D721Med (cell line): ENCODE results near the gene FADS2.

Source experiments
- DNase-seq: peaks from one replicate; pipeline ENCODE4 v3.0.0; 2011; ENCODE audit warnings: low spot score; ENCODE audit not compliant: insufficient read length
- FAIRE-seq: peaks from 2 replicates; lab custom pipeline; 2011; peaks lifted over from hg19 to GRCh38; lab: Jason Lieb, UNC
- CTCF ChIP-seq: IDR thresholded peaks from 2 replicates; pipeline ENCODE4 v1.5.1; 2012; ENCODE audit warnings: mild to moderate bottlenecking, control low read depth; ENCODE audit not compliant: insufficient read depth; ENCODE audit errors: missing control alignments

Gene FADS2

GRCh38 chr11:61912530-61912898 is 84.4 kb downstream of the FADS2 start:
- FAIRE-seq (no peak), DNase-seq (no peak)
- TF ChIP-seq CTCF = no peak

DNA sequence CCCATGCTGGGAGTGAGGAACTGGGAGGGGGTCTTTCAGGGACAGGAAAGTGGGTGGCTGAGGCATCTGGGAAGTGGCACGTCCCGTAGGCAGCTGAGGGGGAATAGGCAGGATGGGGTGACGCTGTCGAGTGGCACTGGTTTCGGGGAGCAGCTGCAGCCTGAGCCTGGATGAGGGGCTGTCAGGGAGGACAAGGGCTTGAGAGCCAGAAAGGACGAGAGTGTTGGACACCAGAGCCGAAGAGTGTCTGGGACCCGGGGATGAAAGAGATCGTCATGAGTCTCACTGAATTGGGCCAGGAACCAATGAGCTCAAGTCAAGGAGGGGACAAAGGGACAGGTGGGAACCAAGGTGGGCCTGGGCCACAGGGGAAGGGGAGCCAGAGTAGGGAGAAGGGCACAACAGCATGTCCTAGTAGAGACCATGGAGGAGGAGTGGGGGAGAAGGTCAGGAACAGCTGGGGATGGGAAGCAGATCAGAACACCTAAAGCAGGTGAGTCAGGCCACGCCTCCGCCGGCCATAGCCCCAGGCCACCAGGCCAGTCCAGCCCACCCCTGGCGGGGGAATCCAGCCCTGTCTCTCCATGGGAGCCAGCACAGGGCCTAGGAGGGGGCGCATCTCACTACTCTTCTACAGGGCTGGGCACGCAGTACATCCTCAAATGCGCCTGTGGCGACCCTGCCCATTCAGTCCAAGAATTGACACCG is 85.0 kb downstream of the FADS2 start:
- DNase-seq (peak; percentile 10), FAIRE-seq (no peak)
- no peak for TF ChIP-seq CTCF

GRCh38 chr11:61913699-61914395 is 85.7 kb downstream of the FADS2 start:
- no peak for TF ChIP-seq CTCF
- DNase-seq (peak; percentile 11), FAIRE-seq (no peak)

DNA sequence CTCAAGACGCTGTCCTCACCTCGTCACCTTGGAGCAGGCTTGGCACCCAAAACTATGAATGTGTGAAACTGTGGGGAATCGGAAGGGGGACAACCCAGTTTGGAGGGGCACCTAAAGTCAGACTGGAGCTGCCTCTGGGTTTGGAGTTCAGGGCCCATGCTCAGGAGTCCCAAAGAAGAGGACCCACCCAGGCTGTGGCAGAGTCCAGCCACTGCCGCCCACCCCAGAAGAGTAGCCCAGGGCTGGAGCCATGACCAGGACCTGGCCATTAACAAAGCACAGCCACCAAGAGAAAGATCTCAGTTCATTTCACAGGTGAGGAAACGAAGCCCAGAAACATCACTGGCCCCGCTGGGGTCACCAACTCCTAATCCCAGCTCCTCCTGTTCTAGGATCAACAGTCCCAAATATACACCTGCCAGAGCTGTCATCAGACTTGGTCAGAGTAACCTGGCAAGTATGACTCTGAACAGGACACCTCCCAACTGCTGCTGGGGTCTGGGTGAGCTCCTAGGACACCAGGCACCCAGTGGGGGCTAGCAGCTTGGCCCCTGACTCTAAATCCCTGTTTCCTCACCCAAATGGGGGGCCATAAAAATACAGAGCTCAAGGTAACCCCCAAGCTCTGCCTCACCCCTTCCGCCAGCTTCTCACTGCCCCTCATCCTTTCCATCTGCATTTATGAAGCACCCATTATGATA is 86.5 kb downstream of the FADS2 start:
- peak; percentile 12 for DNase-seq

GRCh38 chr11:61916737-61917333 is 88.7 kb downstream of the FADS2 start:
- no peak for FAIRE-seq
- TF ChIP-seq CTCF = no peak
- DNase-seq = no peak

More for the DNA sequence above, 86.5 kb downstream of the FADS2 start:
- no peak for TF ChIP-seq CTCF
- FAIRE-seq = no peak
